Epidermal melanocyte (primary cell): ENCODE measurements around the gene CDKN1A.

Experiments used
- DNase-seq: peaks from one replicate; pipeline ENCODE4 v3.0.0; 2011; ENCODE audit warnings: low spot score; ENCODE audit not compliant: insufficient read length

Gene CDKN1A

GRCh38 chr6:36655085-36655724, 23.3 kb upstream of the CDKN1A start:
- no peak for DNase-seq

- no peak for DNase-seq
Observed at GRCh38 chr6:36656441-36656840, 22.1 kb upstream of the CDKN1A start.

GRCh38 chr6:36657271-36657670, 21.2 kb upstream of the CDKN1A start:
- no peak for DNase-seq

- DNase-seq, result no peak
Observed at GRCh38 chr6:36657942-36658544, 20.5 kb upstream of the CDKN1A start.

GRCh38 chr6:36659271-36659670, 19.2 kb upstream of the CDKN1A start:
- DNase-seq, result peak; percentile 72

- no peak for DNase-seq
Observed at GRCh38 chr6:36660771-36661471, 17.6 kb upstream of the CDKN1A start.

- DNase-seq, result no peak
Observed at GRCh38 chr6:36662380-36662779, 16.1 kb upstream of the CDKN1A start.

- DNase-seq, result no peak
Observed at GRCh38 chr6:36662827-36663256, 15.7 kb upstream of the CDKN1A start.

GRCh38 chr6:36663504-36664446, 14.7 kb upstream of the CDKN1A start:
- no peak for DNase-seq

GRCh38 chr6:36665180-36665579, 13.3 kb upstream of the CDKN1A start:
- no peak for DNase-seq

- no peak for DNase-seq
Observed at GRCh38 chr6:36666287-36666686, 12.2 kb upstream of the CDKN1A start.

- peak; percentile 79 for DNase-seq
Observed at GRCh38 chr6:36666826-36667591, 11.5 kb upstream of the CDKN1A start.

- no peak for DNase-seq
Observed at GRCh38 chr6:36668591-36668990, 9.9 kb upstream of the CDKN1A start.

GRCh38 chr6:36669002-36669401, 9.5 kb upstream of the CDKN1A start:
- no peak for DNase-seq

- no peak for DNase-seq
Observed at GRCh38 chr6:36670271-36670670, 8.2 kb upstream of the CDKN1A start.

- DNase-seq, result no peak
Observed at GRCh38 chr6:36671687-36672375, 6.7 kb upstream of the CDKN1A start.

GRCh38 chr6:36673882-36674281, 4.6 kb upstream of the CDKN1A start:
- no peak for DNase-seq

- DNase-seq, result no peak
Observed at GRCh38 chr6:36674942-36675341, 3.6 kb upstream of the CDKN1A start.

- no peak for DNase-seq
Observed at GRCh38 chr6:36676141-36677058, 2.1 kb upstream of the CDKN1A start.
